GM12878 (cell line): ENCODE results near the gene MT3. TPM values are rescaled to one million over a fixed set of nuclear protein-coding genes. Genes with fewer than 3 reads are reported as not detected.

Experiments
- ATAC-seq: fragments of 200-7000 bp; cut with Tn5 transposase; 3 replicates; pipeline ENCODE4 v1.9.1; 2020; ENCODE audit warnings: mild to moderate bottlenecking, moderate library complexity
- BruUV-seq: library from RNA; stranded (reverse); fragments of 400-500 nt; replicated peaks from 2 replicates; lab custom pipeline; 2021; lab: Mats Ljungman, UMichigan
- CTCF ChIA-PET: fragments of 300-600 bp; sonication (Branson Sonifier 250); formaldehyde crosslinking; extraction: SDS; loops from one replicate; lab custom pipeline; 2021; ENCODE audit warnings: inconsistent platforms; lab: Yijun Ruan, JAX
- POLR2A ChIA-PET: fragments of 350-600 bp; formaldehyde crosslinking; extraction: SDS; loops from one replicate; lab custom pipeline; 2021; ENCODE audit warnings: inconsistent platforms; lab: Charles Lee
- RAD21 ChIA-PET: fragments of 300-600 bp; sonication (Branson Sonifier 250); formaldehyde crosslinking; loops from one replicate; lab custom pipeline; 2023; ENCODE audit warnings: antibody characterized with exemption; ENCODE audit not compliant: unreplicated experiment; lab: Charles Lee
- SMC1A ChIA-PET: fragments of 300-600 bp; sonication (Branson Sonifier 250); formaldehyde crosslinking; loops from one replicate; lab custom pipeline; 2023; ENCODE audit not compliant: unreplicated experiment, uncharacterized antibody; lab: Charles Lee
- DNase-seq: peaks from one replicate; pipeline ENCODE4 v3.0.0-alpha.2; 2011; ENCODE audit warnings: low read depth, low spot score
- FAIRE-seq: peaks from 3 replicates; lab custom pipeline; 2011; peaks lifted over from hg19 to GRCh38; lab: Jason Lieb, UNC
- H2AFZ ChIP-seq: 2 replicates; pipeline ENCODE4 v1.6.0; 2011; ENCODE audit warnings: low read depth, low read length, control low read depth; ENCODE audit not compliant: control insufficient read depth
- H3K27ac ChIP-seq: 2 replicates; pipeline ENCODE4 v1.5.1; 2011; ENCODE audit warnings: control low read depth; ENCODE audit not compliant: control insufficient read depth, insufficient read depth
- H3K27me3 ChIP-seq, 2 experiments: replicated peaks in 1 of 2; 2 replicates each; pipeline versions ENCODE4 v1.6.0 to v1.6.1; 2011; ENCODE audit warnings: low read length in 1 of 2; ENCODE audit not compliant: control insufficient read depth in 2 of 2, insufficient read depth in 2 of 2
- H3K36me3 ChIP-seq, 2 experiments: 2 replicates each; pipeline ENCODE4 v1.5.1; 2011; ENCODE audit warnings: low read length in 1 of 2; ENCODE audit not compliant: control insufficient read depth in 2 of 2, insufficient read depth in 2 of 2
- H3K4me1 ChIP-seq: 2 replicates; pipeline ENCODE4 v1.6.1; 2011; ENCODE audit warnings: mild to moderate bottlenecking, low read length, moderate library complexity, mixed read lengths; ENCODE audit not compliant: control insufficient read depth, insufficient read depth
- H3K4me2 ChIP-seq: 2 replicates; pipeline ENCODE4 v1.6.0; 2011; ENCODE audit warnings: control low read depth; ENCODE audit not compliant: control insufficient read depth, insufficient read depth
- H3K4me3 ChIP-seq: fragments of 200-600 bp; sonication (generic); 2 replicates; pipeline ENCODE4 v1.5.1; 2016
- H3K79me2 ChIP-seq: 2 replicates; pipeline ENCODE4 v1.6.0; 2011; ENCODE audit warnings: low read length; ENCODE audit not compliant: control insufficient read depth, insufficient read depth
- H3K9ac ChIP-seq: 2 replicates; pipeline ENCODE4 v1.8.0; 2011; ENCODE audit warnings: low read length, control low read depth, mixed read lengths; ENCODE audit not compliant: control insufficient read depth, insufficient read depth
- H3K9me3 ChIP-seq: replicated peaks from 3 replicates; pipeline ENCODE4 v1.5.1; 2011; ENCODE audit warnings: mild to moderate bottlenecking, low read length; ENCODE audit not compliant: control insufficient read depth, insufficient read depth
- H4K20me1 ChIP-seq: 2 replicates; pipeline ENCODE4 v1.6.0; 2011; ENCODE audit not compliant: control insufficient read depth, insufficient read depth
- ASH2L ChIP-seq: fragments of 300-600, 200-600 bp; sonication (generic); IDR thresholded peaks from 2 replicates; pipeline ENCODE4 v1.6.1; 2017; ENCODE audit warnings: low read depth, mild to moderate bottlenecking, borderline replicate concordance
- CREM ChIP-seq: IDR thresholded peaks from 2 replicates; pipeline ENCODE4 v1.6.1; 2014; ENCODE audit warnings: antibody characterized with exemption, low read depth
- E2F8 ChIP-seq: fragments of 450-650 bp; IDR thresholded peaks from 2 replicates; pipeline ENCODE4 v1.6.1; 2018; ENCODE audit warnings: mild to moderate bottlenecking, low read depth, moderate library complexity; ENCODE audit not compliant: partially characterized antibody
- ELK1 ChIP-seq: IDR thresholded peaks from 2 replicates; pipeline ENCODE4 v1.6.1; 2012; ENCODE audit warnings: low read depth, low read length, improper control_type of control experiment
- IKZF2 ChIP-seq, 2 experiments: fragments of 450-650 bp; IDR thresholded peaks; 2 replicates each; pipeline ENCODE4 v1.6.1; 2017; ENCODE audit warnings: mild to moderate bottlenecking in 2 of 2, moderate library complexity in 2 of 2
- RBBP5 ChIP-seq: fragments of 200-600 bp; sonication (generic); conservative IDR thresholded peaks from 2 replicates; pipeline ENCODE4 v1.6.1; 2016
- STAT3 ChIP-seq: IDR thresholded peaks from 2 replicates; pipeline ENCODE4 v1.6.1; 2011; ENCODE audit warnings: low read depth, low read length, improper control_type of control experiment
- TCF7 ChIP-seq: IDR thresholded peaks from 2 replicates; pipeline ENCODE4 v1.6.1; 2014; ENCODE audit warnings: antibody characterized with exemption, borderline replicate concordance
- YBX1 ChIP-seq: fragments of 450-650 bp; IDR thresholded peaks from 2 replicates; pipeline ENCODE4 v1.6.1; 2016; ENCODE audit warnings: antibody characterized with exemption
- ZBTB4 ChIP-seq: fragments of 450-650 bp; formaldehyde crosslinking; IDR thresholded peaks from 2 replicates; pipeline ENCODE4 v1.4.0; 2022; ENCODE audit warnings: mild to moderate bottlenecking, moderate library complexity
- ZNF687 ChIP-seq: fragments of 450-650 bp; IDR thresholded peaks from 2 replicates; pipeline ENCODE4 v1.6.1; 2017; ENCODE audit warnings: mild to moderate bottlenecking, moderate library complexity
- WGBS: methylation state at CpG from one replicate; pipeline ENCODE4 v1.1.6; 2016; ENCODE audit warnings: low lambda C conversion rate; ENCODE audit not compliant: insufficient replicate concordance, insufficient coverage; ENCODE audit errors: missing lambda C conversion rate; 5-methylcytosine and 5-hydroxymethylcytosine counted together
- in situ Hi-C: fragments of 300-500 bp; cut with MboI; formaldehyde crosslinking; loops from 9 replicates; pipeline ENCODE4 v1.14.3; 2018; ENCODE audit warnings: mixed read lengths
- intact Hi-C: fragments of 100-400 bp; cut with micrococcal nuclease; formaldehyde crosslinking; loops from one replicate; pipeline ENCODE4 v1.14.2; 2022; ENCODE audit not compliant: unreplicated experiment
- polyA plus RNA-seq, 11 experiments: library from polyadenylated mRNA; depleted of rRNA in 4 of 11; unstranded in 6 of 11; stranded (reverse) in 5 of 11; fragments of >200 nt; fragmentation: Nextera tagmentation in 4 of 11; fragmentation: Illumina TruSeq in 1 of 11; extraction: Ambion mirVana in 4 of 11; extraction: Trizol in 1 of 11; gene quantifications; 1 replicate in 1 of 11; 2 replicates in 10 of 11; pipeline versions ENCODE4 v1.2.1 to v1.2.3, GENCODE V29; 2011 to 2016; ENCODE audit warnings: inconsistent platforms in 2 of 11, missing spikeins in 2 of 11, low read depth in 1 of 11
- total RNA-seq, 4 experiments: library from RNA; depleted of rRNA in 3 of 4; stranded (reverse); fragments of >200 nt in 3 of 4; fragmentation: Illumina TruSeq in 1 of 4; extraction: Trizol in 1 of 4; gene quantifications; 2 replicates each; pipeline versions ENCODE4 v1.2.1 to v1.2.3, GENCODE V29; 2013 to 2021

The MT3 gene
- total and polyA plus RNA-seq, 10 of the 15 experiments (the other 5 are each of a cell fraction or from before 2014, with no cell fraction given): 0.41 TPM; not detected in 9

- intact Hi-C loops: no loop called here
- WGBS: 65% methylated on average over 8 of the region's 9 CpGs
- SMC1A ChIA-PET: interaction anchor here (1.0 to 1.1 kb wide), 2 partner anchors 19 to 25 kb away, joined by 3 to 6 read pairs; no protein-coding TSS in a partner anchor
- POLR2A ChIA-PET: no interaction called here
- CTCF ChIA-PET: interaction anchor here (1.4 to 3.1 kb wide), 2 partner anchors 25 to 28 kb away, joined by 4 to 14 read pairs; no protein-coding TSS in a partner anchor
- Histone ChIP-seq H3K79me2 (no peaks in the 10 kb centered on the region), H3K9ac (no peak overlapping the region), H3K27me3 (peaks cover 2 to 18% of the 10 kb centered on the region in 2 experiments), H3K4me1 (peaks cover 17% of the 10 kb centered on the region), H4K20me1 (no peaks in the 10 kb centered on the region), H2AFZ (no peak overlapping the region), H3K36me3 (no peaks in the 10 kb centered on the region), H3K4me3 (no peak overlapping the region), H3K9me3 (no peaks in the 10 kb centered on the region), H3K4me2 (no peak overlapping the region), H3K27ac (no peak overlapping the region)
- no TSS peak for BruUV-seq
- DNase-seq (no peak), ATAC-seq (no peak), FAIRE-seq (no peak)
- RAD21 ChIA-PET: interaction anchor here (1.4 to 2.7 kb wide), 2 partner anchors 19 to 73 kb away, joined by 3 to 23 read pairs; partner anchors contain the start of gene MT2A
- in situ Hi-C loops: no loop called here
- TF ChIP-seq STAT3 (no peak), YBX1 (no peak), ASH2L (no peak), TCF7 (no peak), ZBTB4 (CRISPR knock-in tag) (no peak), IKZF2 (IDR thresholded peaks at IDR 0.05) (no peak), ELK1 (no peak), E2F8 (no peak), ZNF687 (no peak), CREM (no peak), RBBP5 (no peak)
Observed at GRCh38 chr16:56628486-56629350, 39.4 kb downstream of the MT3 start.
